SK-N-MC (cell line): ENCODE measurements around the gene DLG2.

Experiments used
- DNase-seq: peaks from one replicate; pipeline ENCODE4 v3.0.0-alpha.2; 2011; ENCODE audit warnings: low read depth, low spot score
- H3K27ac ChIP-seq: fragments of 200-600 bp; sonication (generic); 2 replicates; pipeline ENCODE4 v1.5.1; 2016; ENCODE audit warnings: mixed run types
- H3K36me3 ChIP-seq: fragments of 200-600 bp; sonication (generic); 2 replicates; pipeline ENCODE4 v1.6.1; 2017; ENCODE audit warnings: antibody characterized with exemption, low read length, mixed read lengths; ENCODE audit not compliant: insufficient read depth
- H3K4me3 ChIP-seq: fragments of 200-600 bp; sonication (generic); 2 replicates; pipeline ENCODE4 v1.5.1; 2016
- H3K9ac ChIP-seq: fragments of 200-600 bp; sonication (generic); 2 replicates; pipeline ENCODE4 v1.8.0; 2017; ENCODE audit warnings: mixed run types, mixed read lengths; ENCODE audit not compliant: insufficient read length
- H3K9me3 ChIP-seq: fragments of 200-600 bp; sonication (generic); 2 replicates; pipeline ENCODE4 v1.6.1; 2017; ENCODE audit warnings: low read depth, mild to moderate bottlenecking, antibody characterized with exemption, low read length, moderate library complexity, mixed read lengths
- EZH2 ChIP-seq: fragments of 200-600 bp; sonication (generic); IDR thresholded peaks from one replicate; pipeline ENCODE4 v1.6.1; 2017; ENCODE audit warnings: antibody characterized with exemption
- FOXP2 ChIP-seq: optimal IDR thresholded peaks from 2 replicates; pipeline ENCODE3; 2011; ENCODE audit warnings: mild to moderate bottlenecking, moderate library complexity; ENCODE audit not compliant: insufficient read depth; ENCODE audit errors: extremely low read length, control extremely low read depth
- POLR2AphosphoS5 ChIP-seq: IDR thresholded peaks from 2 replicates; pipeline ENCODE4 v1.6.1; 2012; ENCODE audit warnings: mild to moderate bottlenecking, low read depth, low read length, borderline replicate concordance

DLG2 gene

GRCh38 chr11:83921447-83922192 is 1705.5 kb downstream of the DLG2 start:
- Histone ChIP-seq H3K4me3 (no peak overlapping the region), H3K9me3 (no peaks in the 10 kb centered on the region), H3K9ac (no peak overlapping the region), H3K36me3 (no peaks in the 10 kb centered on the region), H3K27ac (no peak overlapping the region)
- no peak for TF ChIP-seq EZH2
- TF ChIP-seq FOXP2 = no peak
- TF ChIP-seq POLR2AphosphoS5 = no peak
- no peak for DNase-seq

- Histone ChIP-seq H3K4me3 (no peak overlapping the region), H3K27ac (no peak overlapping the region), H3K36me3 (no peaks in the 10 kb centered on the region), H3K9ac (no peak overlapping the region), H3K9me3 (no peaks in the 10 kb centered on the region)
- TF ChIP-seq POLR2AphosphoS5 = no peak
- no peak for DNase-seq
These were observed 1708.7 kb downstream of the DLG2 start for GRCh38 chr11:83918476-83918875.

- H3K9ac ChIP-seq = no peak overlapping the region
- TF ChIP-seq FOXP2 (no peak), EZH2 (no peak), POLR2AphosphoS5 (no peak)
- H3K27ac ChIP-seq = no peak overlapping the region
- H3K4me3 ChIP-seq = no peak overlapping the region
- H3K36me3 ChIP-seq = no peaks in the 10 kb centered on the region
- H3K9me3 ChIP-seq = no peaks in the 10 kb centered on the region
- DNase-seq = no peak
These were observed 1712.1 kb downstream of the DLG2 start for GRCh38 chr11:83914995-83915394.

GRCh38 chr11:83909579-83910534 is 1717.3 kb downstream of the DLG2 start:
- no peak overlapping the region for H3K9ac ChIP-seq
- TF ChIP-seq EZH2 (no peak), POLR2AphosphoS5 (no peak), FOXP2 (no peak)
- no peak for DNase-seq
- H3K4me3 ChIP-seq = no peak overlapping the region
- H3K36me3 ChIP-seq = no peaks in the 10 kb centered on the region
- H3K27ac ChIP-seq = no peak overlapping the region
- H3K9me3 ChIP-seq = no peaks in the 10 kb centered on the region

GRCh38 chr11:83908298-83908856 is 1718.8 kb downstream of the DLG2 start:
- TF ChIP-seq FOXP2 (no peak), POLR2AphosphoS5 (no peak), EZH2 (no peak)
- Histone ChIP-seq H3K9me3 (no peaks in the 10 kb centered on the region), H3K9ac (no peak overlapping the region), H3K36me3 (no peaks in the 10 kb centered on the region), H3K27ac (no peak overlapping the region), H3K4me3 (no peak overlapping the region)
- no peak for DNase-seq

- Histone ChIP-seq H3K36me3 (no peaks in the 10 kb centered on the region), H3K27ac (no peak overlapping the region), H3K9ac (no peak overlapping the region), H3K9me3 (no peaks in the 10 kb centered on the region), H3K4me3 (no peak overlapping the region)
- no peak for TF ChIP-seq FOXP2
- no peak for TF ChIP-seq EZH2
- no peak for TF ChIP-seq POLR2AphosphoS5
- no peak for DNase-seq
These were observed 1731.6 kb downstream of the DLG2 start for GRCh38 chr11:83895516-83895915.

GRCh38 chr11:83881428-83881827 is 1745.7 kb downstream of the DLG2 start:
- Histone ChIP-seq H3K9me3 (no peaks in the 10 kb centered on the region), H3K9ac (no peak overlapping the region), H3K4me3 (no peak overlapping the region), H3K36me3 (no peaks in the 10 kb centered on the region), H3K27ac (no peak overlapping the region)
- DNase-seq = no peak
- no peak for TF ChIP-seq EZH2
- TF ChIP-seq POLR2AphosphoS5 = no peak
- no peak for TF ChIP-seq FOXP2

GRCh38 chr11:83871054-83871453 is 1756.1 kb downstream of the DLG2 start:
- DNase-seq = no peak
- TF ChIP-seq POLR2AphosphoS5 (no peak), FOXP2 (no peak), EZH2 (no peak)
- H3K36me3 ChIP-seq = no peaks in the 10 kb centered on the region
- H3K27ac ChIP-seq = no peak overlapping the region
- no peak overlapping the region for H3K4me3 ChIP-seq
- H3K9ac ChIP-seq = no peak overlapping the region
- no peaks in the 10 kb centered on the region for H3K9me3 ChIP-seq
